Heart left ventricle (tissue), 16 donors: ENCODE data around the gene UBE2M. TPM values are rescaled to one million over a fixed set of nuclear protein-coding genes. Genes with fewer than 3 reads are reported as not detected.

Experiments
- ATAC-seq, 4 donors: fragments of 200-7000 bp; cut with Tn5 transposase; one replicate each; pipeline ENCODE4 v1.9.1; 2020 to 2022; ENCODE audit warnings: moderate library complexity in 4 of 4, mild to moderate bottlenecking in 3 of 4, moderate number of reproducible peaks in 1 of 4
- DNase-seq, 5 donors: peaks; one replicate each; pipeline ENCODE4 v3.0.0-alpha.2; 2020
- H3K27ac ChIP-seq, 12 donors: fragments of 200-600 bp; sonication (generic) in 4 of 12; one replicate each; pipeline versions ENCODE4 v1.5.0 to v1.8.0; 2016 to 2022; ENCODE audit warnings: mild to moderate bottlenecking in 2 of 12
- H3K27me3 ChIP-seq, 9 donors: fragments of 200-600 bp; sonication (generic) in 2 of 9; one replicate each; pipeline versions ENCODE4 v1.5.1 to v1.8.0; 2016 to 2022; ENCODE audit warnings: mild to moderate bottlenecking in 3 of 9
- H3K36me3 ChIP-seq, 9 donors: fragments of 200-600 bp; sonication (generic) in 2 of 9; one replicate each; pipeline versions ENCODE4 v1.5.0 to v1.8.0; 2018 to 2022; ENCODE audit warnings: mild to moderate bottlenecking in 2 of 9
- H3K4me1 ChIP-seq, 12 donors: fragments of 200-600 bp; sonication (generic) in 4 of 12; one replicate each; pipeline versions ENCODE4 v1.5.0 to v1.8.0; 2016 to 2022; ENCODE audit warnings: mild to moderate bottlenecking in 3 of 12
- H3K4me3 ChIP-seq, 12 donors: fragments of 200-600 bp; sonication (generic) in 4 of 12; one replicate each; pipeline versions ENCODE4 v1.5.0 to v1.8.0; 2017 to 2022; ENCODE audit warnings: mild to moderate bottlenecking in 9 of 12, moderate library complexity in 4 of 12
- H3K9me3 ChIP-seq, 12 donors: fragments of 200-600 bp; sonication (generic) in 4 of 12; one replicate each; pipeline versions ENCODE4 v1.5.0 to v1.8.0; 2016 to 2022; ENCODE audit warnings: mild to moderate bottlenecking in 1 of 12
- CTCF ChIP-seq, 12 donors: fragments of 200-600 bp; sonication (generic) in 4 of 12; IDR thresholded peaks; one replicate each; pipeline versions ENCODE4 v1.5.0 to v1.8.0; 2018 to 2022; ENCODE audit warnings: antibody characterized with exemption in 12 of 12, mild to moderate bottlenecking in 5 of 12
- POLR2A ChIP-seq, 2 donors: fragments of 450-650 bp; IDR thresholded peaks; one replicate each; pipeline ENCODE4 v1.6.1; 2017; ENCODE audit warnings: antibody characterized with exemption in 2 of 2, mild to moderate bottlenecking in 2 of 2, moderate library complexity in 2 of 2
- WGBS, 4 donors: extraction: QIAGEN DNeasy Blood & Tissue Kit in 2 of 4; methylation state at CpG; one replicate each; pipeline versions ENCODE4 v1.1.5 to v1.1.7; 2013 to 2018; 5-methylcytosine and 5-hydroxymethylcytosine counted together
- intact Hi-C, 10 donors: fragments of 100-400 bp; cut with DNase I; formaldehyde crosslinking; loops; one replicate each; pipeline versions ENCODE4 v1.11.1 to v1.14.2; 2022
- polyA plus RNA-seq, 2 donors: library from polyadenylated mRNA; stranded (reverse); fragments of 200-250 nt; gene quantifications; one replicate each; pipeline ENCODE4 v1.2.3, GENCODE V29; 2013
- total RNA-seq, 9 donors: library from RNA; depleted of rRNA in 2 of 9; stranded (reverse); fragments of >200 nt in 2 of 9; fragmentation: NEBNext Ultra II Directional in 3 of 9; extraction: Animal tissue kit (Norgen Biotek cat#: 25700) in 3 of 9; gene quantifications; one replicate each; pipeline versions ENCODE4 v1.1.0 to v1.2.4, GENCODE V29; 2016 to 2023
- donor health status: ischemic (EF 13 %, LVEDD 7.1; RV severe dilation, severe dysfunction).
- donor health status: healthy with polysubstance abuse.
- donor health status: DM: no; HTN: yes; CAD: no.
- donor health status: DM: no; HTN: no; CAD: no.
- donor health status: ischemic (EF 25% LVEDD 6.9; RV normal size, moderate dysfunction).
- donor health status: ischemic (EF 25% LVEDD 5.7; RV mildly dilated, moderate dysfunction).
- donor health status: healthy.
- donor health status: DM: yes; HTN: yes; CAD: no.
- donor health status: ischemic (EF 35%, LVEDD 5.7; RV mildly dilated, moderate dysfunction).
- donor health status: nonischemic (EF 11% LVEDD 7.7; RV severe dilation, severe dysfunction).
- donor health status: DM: yes; HTN: yes; CAD: no.
- donor health status: PGD.
- donor health status: ischemic (EF 29% LVEDD 5.4; RV normal size, mild dysfunction).
- donor health status: nonischemic (EF 23%, LVEDD 6.1; RV moderate dilation, normal function).

The UBE2M gene
- total and polyA plus RNA-seq, 11 donors = 35.3 to 139 (median 114) TPM

DNA sequence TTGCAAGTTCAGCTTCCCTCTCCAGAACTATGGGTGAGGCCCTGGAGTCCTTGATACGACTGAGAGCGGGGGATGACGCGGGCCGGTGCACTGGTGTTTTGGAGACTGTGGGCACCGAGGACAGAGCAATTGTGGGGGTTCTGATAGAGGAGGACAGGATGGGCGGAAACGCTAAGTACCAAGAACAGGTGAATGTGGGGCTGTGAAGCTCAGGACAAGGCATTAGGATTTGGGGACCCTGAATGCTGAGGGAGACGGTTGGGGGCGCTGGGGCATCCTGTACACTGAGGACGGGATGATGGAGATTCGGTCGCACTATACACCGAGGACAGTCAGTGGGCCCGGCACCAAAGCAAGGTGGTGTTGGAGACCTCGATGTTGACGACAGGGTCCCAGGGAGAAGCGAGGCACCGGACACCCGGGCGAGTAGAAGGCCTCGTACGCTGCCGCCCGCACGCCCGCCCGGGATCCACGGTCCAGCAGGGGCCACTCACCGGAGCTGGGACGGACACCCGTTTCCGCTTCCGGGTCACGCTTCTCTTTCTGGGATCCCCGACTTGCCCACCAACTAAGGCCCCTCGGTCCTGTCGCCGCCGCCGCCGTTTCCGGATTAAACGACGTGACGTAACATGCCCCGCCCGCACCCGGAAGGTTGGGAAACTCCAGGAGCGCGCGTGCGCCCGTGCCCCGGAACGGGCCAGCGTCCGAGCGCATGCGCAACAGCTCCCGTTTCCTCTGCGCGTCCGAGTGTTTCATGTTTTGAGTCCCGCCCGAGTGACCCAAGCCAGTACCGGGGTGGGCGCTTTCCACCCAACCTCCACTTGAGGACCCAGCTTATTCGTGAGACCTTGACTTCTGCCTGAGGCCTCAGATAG lies 3.7 kb downstream of the UBE2M start, which contains the start of gene CHMP2A:
CHMP2A (minus strand) TSS at position 612 of the 875 bp plus-strand sequence. CDS start 893 bp downstream, outside the sequence.
- Histone ChIP-seq H3K27ac (peak within 1 kb of the TSS; percentile 66 to 100 (median 94)), H3K27me3 (no peaks in the 10 kb centered on the region), H3K36me3 (peaks cover 0 to 60% (median 50%) of the 10 kb centered on the region in 9 donors), H3K9me3 (no peaks in the 10 kb centered on the region), H3K4me3 (peak within 1 kb of the TSS; percentile 48 to 97 (median 82)), H3K4me1 (peaks cover 7 to 47% (median 37%) of the 10 kb centered on the region in 12 donors)
- ATAC-seq = peak; percentile 52 to 76 (median 66)
- DNase-seq = peak; percentile 98 to 99 (median 99)
- WGBS, 4 donors = 1% methylated on average over 50 to 69 of the region's 69 CpGs
- intact Hi-C loops = loop anchor here in 2 of 10 donors (1.0 kb wide), 1 partner anchor 10 kb away; the partner anchor contains the start of gene TRIM28 (in 2 of the 2)
- TF ChIP-seq POLR2A (IDR thresholded peaks at IDR 0.05) (peak in 1 of 2 donors; percentile 74), CTCF (IDR thresholded peaks at IDR 0.05) (no peak)

DNA sequence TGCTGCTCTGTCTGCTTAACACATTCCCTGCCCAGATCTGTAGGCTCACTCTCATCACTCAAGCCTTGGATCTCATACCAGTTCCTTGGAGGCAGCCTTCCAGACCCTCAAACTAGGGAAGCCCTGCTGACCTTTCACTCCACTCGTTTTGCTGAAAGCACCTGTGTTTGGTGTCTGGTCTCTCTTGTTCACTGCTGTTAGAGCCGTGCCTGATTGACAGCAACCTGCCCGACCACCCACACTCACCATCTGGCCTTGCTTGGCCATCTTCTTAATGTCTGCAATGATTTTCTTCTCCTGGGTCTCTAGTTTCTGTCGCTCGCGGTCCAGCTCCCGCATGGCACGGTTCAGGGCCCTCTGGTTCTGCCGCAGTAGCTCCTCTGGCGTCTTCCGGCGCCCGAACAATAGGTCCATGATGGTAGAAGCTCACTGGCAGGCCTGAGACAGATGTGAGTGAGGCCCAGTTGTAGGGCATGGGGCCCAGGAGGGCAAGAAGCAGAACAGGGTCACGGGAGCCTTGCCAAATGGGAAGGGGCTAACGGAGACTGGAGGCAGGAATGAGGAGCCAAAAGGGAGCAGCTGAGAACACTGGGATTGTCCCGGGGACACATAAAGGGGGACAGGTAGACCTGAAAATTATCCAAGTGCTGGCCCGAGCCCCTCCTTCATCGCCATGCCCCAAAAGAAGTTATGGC lies 4.5 kb downstream of the UBE2M start:
- intact Hi-C loops = no loop called here
- H3K4me3 ChIP-seq = peak overlapping the region; percentile 48 to 97 (median 82)
- no peaks in the 10 kb centered on the region for H3K9me3 ChIP-seq
- H3K36me3 ChIP-seq = peaks cover 0 to 68% (median 58%) of the 10 kb centered on the region in 9 donors
- peak overlapping the region; percentile 66 to 100 (median 94) for H3K27ac ChIP-seq
- H3K4me1 ChIP-seq = peaks cover 7 to 45% (median 35%) of the 10 kb centered on the region in 12 donors
- ATAC-seq (no peak), DNase-seq (peak in 1 of 5 donors; percentile 23)
- TF ChIP-seq CTCF (IDR thresholded peaks at IDR 0.05) (no peak), POLR2A (IDR thresholded peaks at IDR 0.05) (no peak)
- no peaks in the 10 kb centered on the region for H3K27me3 ChIP-seq
- WGBS, 4 donors = 39 to 57% (median 41%) methylated on average over 18 of the region's 18 CpGs

DNA sequence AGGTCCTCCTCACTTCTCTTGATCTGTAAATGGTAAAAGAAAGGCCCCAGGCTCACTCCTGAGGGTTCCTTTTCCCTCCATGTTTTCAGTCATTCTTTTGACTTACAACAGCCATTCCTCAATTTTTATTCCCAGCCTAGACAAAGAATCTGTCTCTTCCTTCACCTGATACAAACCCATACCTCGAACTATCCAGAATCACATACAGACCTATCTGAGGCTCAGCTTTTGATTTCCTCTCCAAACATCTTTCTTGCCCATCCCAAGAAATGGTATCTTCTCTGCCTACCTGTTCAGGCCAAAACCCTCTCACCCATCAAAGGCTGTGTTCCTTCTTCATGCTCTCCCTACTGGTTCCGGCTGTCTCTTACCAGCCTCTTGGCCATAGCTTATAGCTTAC lies 5.8 kb downstream of the UBE2M start:
- no peak for ATAC-seq
- H3K36me3 ChIP-seq = peaks cover 0 to 81% (median 71%) of the 10 kb centered on the region in 9 donors
- no peaks in the 10 kb centered on the region for H3K9me3 ChIP-seq
- no peak overlapping the region for H3K27ac ChIP-seq
- DNase-seq = no peak
- peaks cover 7 to 42% (median 35%) of the 10 kb centered on the region in 12 donors for H3K4me1 ChIP-seq
- intact Hi-C loops = no loop called here
- no peak for TF ChIP-seq CTCF (IDR thresholded peaks at IDR 0.05)
- no peak for TF ChIP-seq POLR2A (IDR thresholded peaks at IDR 0.05)
- 90 to 95% (median 93%) methylated on average over 2 of the region's 2 CpGs for WGBS, 4 donors
- no peak overlapping the region for H3K4me3 ChIP-seq
- H3K27me3 ChIP-seq = no peaks in the 10 kb centered on the region
